GM12878 (cell line): Measurements from ENCODE around the gene SCRN2. TPM values are rescaled to one million over a fixed set of nuclear protein-coding genes. Genes with fewer than 3 reads are reported as not detected.

Source experiments
- ATAC-seq: fragments of 200-7000 bp; cut with Tn5 transposase; 3 replicates; pipeline ENCODE4 v1.9.1; 2020; ENCODE audit warnings: mild to moderate bottlenecking, moderate library complexity
- BruUV-seq: library from RNA; stranded (reverse); fragments of 400-500 nt; replicated peaks from 2 replicates; lab custom pipeline; 2021; lab: Mats Ljungman, UMichigan
- CTCF ChIA-PET: fragments of 300-600 bp; sonication (Branson Sonifier 250); formaldehyde crosslinking; extraction: SDS; loops from one replicate; lab custom pipeline; 2021; ENCODE audit warnings: inconsistent platforms; lab: Yijun Ruan, JAX
- POLR2A ChIA-PET: fragments of 350-600 bp; formaldehyde crosslinking; extraction: SDS; loops from one replicate; lab custom pipeline; 2021; ENCODE audit warnings: inconsistent platforms; lab: Charles Lee
- RAD21 ChIA-PET: fragments of 300-600 bp; sonication (Branson Sonifier 250); formaldehyde crosslinking; loops from one replicate; lab custom pipeline; 2023; ENCODE audit warnings: antibody characterized with exemption; ENCODE audit not compliant: unreplicated experiment; lab: Charles Lee
- SMC1A ChIA-PET: fragments of 300-600 bp; sonication (Branson Sonifier 250); formaldehyde crosslinking; loops from one replicate; lab custom pipeline; 2023; ENCODE audit not compliant: unreplicated experiment, uncharacterized antibody; lab: Charles Lee
- DNase-seq: peaks from one replicate; pipeline ENCODE4 v3.0.0-alpha.2; 2011; ENCODE audit warnings: low read depth, low spot score
- FAIRE-seq: peaks from 3 replicates; lab custom pipeline; 2011; peaks lifted over from hg19 to GRCh38; lab: Jason Lieb, UNC
- H2AFZ ChIP-seq: 2 replicates; pipeline ENCODE4 v1.6.0; 2011; ENCODE audit warnings: low read depth, low read length, control low read depth; ENCODE audit not compliant: control insufficient read depth
- H3K27ac ChIP-seq: 2 replicates; pipeline ENCODE4 v1.5.1; 2011; ENCODE audit warnings: control low read depth; ENCODE audit not compliant: control insufficient read depth, insufficient read depth
- H3K27me3 ChIP-seq, 2 experiments: replicated peaks in 1 of 2; 2 replicates each; pipeline versions ENCODE4 v1.6.0 to v1.6.1; 2011; ENCODE audit warnings: low read length in 1 of 2; ENCODE audit not compliant: control insufficient read depth in 2 of 2, insufficient read depth in 2 of 2
- H3K36me3 ChIP-seq, 2 experiments: 2 replicates each; pipeline ENCODE4 v1.5.1; 2011; ENCODE audit warnings: low read length in 1 of 2; ENCODE audit not compliant: control insufficient read depth in 2 of 2, insufficient read depth in 2 of 2
- H3K4me1 ChIP-seq: 2 replicates; pipeline ENCODE4 v1.6.1; 2011; ENCODE audit warnings: mild to moderate bottlenecking, low read length, moderate library complexity, mixed read lengths; ENCODE audit not compliant: control insufficient read depth, insufficient read depth
- H3K4me2 ChIP-seq: 2 replicates; pipeline ENCODE4 v1.6.0; 2011; ENCODE audit warnings: control low read depth; ENCODE audit not compliant: control insufficient read depth, insufficient read depth
- H3K4me3 ChIP-seq: fragments of 200-600 bp; sonication (generic); 2 replicates; pipeline ENCODE4 v1.5.1; 2016
- H3K79me2 ChIP-seq: 2 replicates; pipeline ENCODE4 v1.6.0; 2011; ENCODE audit warnings: low read length; ENCODE audit not compliant: control insufficient read depth, insufficient read depth
- H3K9ac ChIP-seq: 2 replicates; pipeline ENCODE4 v1.8.0; 2011; ENCODE audit warnings: low read length, control low read depth, mixed read lengths; ENCODE audit not compliant: control insufficient read depth, insufficient read depth
- H3K9me3 ChIP-seq: replicated peaks from 3 replicates; pipeline ENCODE4 v1.5.1; 2011; ENCODE audit warnings: mild to moderate bottlenecking, low read length; ENCODE audit not compliant: control insufficient read depth, insufficient read depth
- H4K20me1 ChIP-seq: 2 replicates; pipeline ENCODE4 v1.6.0; 2011; ENCODE audit not compliant: control insufficient read depth, insufficient read depth
- CUX1 ChIP-seq: IDR thresholded peaks from 2 replicates; pipeline ENCODE4 v1.6.1; 2012; ENCODE audit warnings: improper control_type of control experiment, low read depth, low read length; ENCODE audit not compliant: insufficient replicate concordance
- EP300 ChIP-seq, 2 experiments: fragments of 150-350 bp in 1 of 2; IDR thresholded peaks; 2 replicates each; pipeline ENCODE4 v1.6.1; 2011 to 2012; ENCODE audit warnings: low read depth in 2 of 2, low read length in 2 of 2, borderline replicate concordance in 1 of 2, improper control_type of control experiment in 1 of 2, inconsistent platforms in 1 of 2; ENCODE audit not compliant: control insufficient read depth in 1 of 2
- FOXM1 ChIP-seq: IDR thresholded peaks from 2 replicates; pipeline ENCODE4 v1.6.1; 2012; ENCODE audit warnings: low read depth, mild to moderate bottlenecking, inconsistent platforms, low read length, moderate library complexity
- MEF2A ChIP-seq: IDR thresholded peaks from 2 replicates; pipeline ENCODE4 v1.6.1; 2011; ENCODE audit warnings: low read depth, mild to moderate bottlenecking, low read length, moderate library complexity; ENCODE audit not compliant: insufficient read depth
- RCOR1 ChIP-seq: conservative IDR thresholded peaks from 2 replicates; pipeline ENCODE4 v1.6.1; 2012; ENCODE audit warnings: low read depth, low read length, improper control_type of control experiment
- REST ChIP-seq: IDR thresholded peaks from 2 replicates; pipeline ENCODE4 v1.6.1; 2012; ENCODE audit warnings: mild to moderate bottlenecking, low read depth, low read length
- ZNF687 ChIP-seq: fragments of 450-650 bp; IDR thresholded peaks from 2 replicates; pipeline ENCODE4 v1.6.1; 2017; ENCODE audit warnings: mild to moderate bottlenecking, moderate library complexity
- WGBS: methylation state at CpG from one replicate; pipeline ENCODE4 v1.1.6; 2016; ENCODE audit warnings: low lambda C conversion rate; ENCODE audit not compliant: insufficient replicate concordance, insufficient coverage; ENCODE audit errors: missing lambda C conversion rate; 5-methylcytosine and 5-hydroxymethylcytosine counted together
- in situ Hi-C: fragments of 300-500 bp; cut with MboI; formaldehyde crosslinking; loops from 9 replicates; pipeline ENCODE4 v1.14.3; 2018; ENCODE audit warnings: mixed read lengths
- intact Hi-C: fragments of 100-400 bp; cut with micrococcal nuclease; formaldehyde crosslinking; loops from one replicate; pipeline ENCODE4 v1.14.2; 2022; ENCODE audit not compliant: unreplicated experiment
- polyA plus RNA-seq, 11 experiments: library from polyadenylated mRNA; depleted of rRNA in 4 of 11; unstranded in 6 of 11; stranded (reverse) in 5 of 11; fragments of >200 nt; fragmentation: Nextera tagmentation in 4 of 11; fragmentation: Illumina TruSeq in 1 of 11; extraction: Ambion mirVana in 4 of 11; extraction: Trizol in 1 of 11; gene quantifications; 1 replicate in 1 of 11; 2 replicates in 10 of 11; pipeline versions ENCODE4 v1.2.1 to v1.2.3, GENCODE V29; 2011 to 2016; ENCODE audit warnings: inconsistent platforms in 2 of 11, missing spikeins in 2 of 11, low read depth in 1 of 11
- total RNA-seq, 4 experiments: library from RNA; depleted of rRNA in 3 of 4; stranded (reverse); fragments of >200 nt in 3 of 4; fragmentation: Illumina TruSeq in 1 of 4; extraction: Trizol in 1 of 4; gene quantifications; 2 replicates each; pipeline versions ENCODE4 v1.2.1 to v1.2.3, GENCODE V29; 2013 to 2021

SCRN2 gene
- total and polyA plus RNA-seq, 10 of the 15 experiments (the other 5 are each of a cell fraction or from before 2014, with no cell fraction given), result 0.34 to 33.3 (median 20.1) TPM

- WGBS, result 0% methylated on average over 2 of the region's 2 CpGs
- no peaks in the 10 kb centered on the region for H3K79me2 ChIP-seq
- H4K20me1 ChIP-seq, result no peaks in the 10 kb centered on the region
- ATAC-seq, result no peak
- DNase-seq, result no peak
- no peaks in the 10 kb centered on the region for H3K27me3 ChIP-seq
- H3K4me2 ChIP-seq, result no peak overlapping the region
- no peak overlapping the region for H3K9ac ChIP-seq
- ChIA-PET RAD21 (no interaction called here), POLR2A (no interaction called here), SMC1A (interaction anchor here (1.4 kb wide), 1 partner anchor 134 kb away, joined by 3 read pairs; no protein-coding TSS in a partner anchor), CTCF (interaction anchor here (0.8 to 1.3 kb wide), 6 partner anchors 9 to 133 kb away, joined by 3 to 5 read pairs (median 4); partner anchors contain the start of gene OSBPL7)
- TF ChIP-seq FOXM1 (no peak), MEF2A (no peak), CUX1 (no peak), EP300 (IDR thresholded peaks at IDR 0.05; ENCODE audit: borderline replicate concordance in 1 of 2, control insufficient read depth in 1 of 2, low read depth in 2 of 2, low read length in 2 of 2) (no peak), ZNF687 (no peak), RCOR1 (no peak), REST (peak; percentile 85)
- intact Hi-C loops, result no loop called here
- no peak overlapping the region for H3K4me3 ChIP-seq
- H3K4me1 ChIP-seq, result no peaks in the 10 kb centered on the region
- no peaks in the 10 kb centered on the region for H3K36me3 ChIP-seq
- FAIRE-seq, result no peak
- in situ Hi-C loops, result no loop called here
- H3K27ac ChIP-seq, result no peak overlapping the region
- H2AFZ ChIP-seq, result no peak overlapping the region
- H3K9me3 ChIP-seq, result no peaks in the 10 kb centered on the region
- no TSS peak for BruUV-seq
These were observed 43.3 kb downstream of the SCRN2 start for GRCh38 chr17:47797797-47798196.
